ENCODE measurements around the gene ANK3. TPM values are rescaled to one million over a fixed set of nuclear protein-coding genes. Genes with fewer than 3 reads are reported as not detected.

The ANK3 gene
- total RNA-seq, 2 experiments from 2014 or later: 15.0 to 19.1 TPM

DNA sequence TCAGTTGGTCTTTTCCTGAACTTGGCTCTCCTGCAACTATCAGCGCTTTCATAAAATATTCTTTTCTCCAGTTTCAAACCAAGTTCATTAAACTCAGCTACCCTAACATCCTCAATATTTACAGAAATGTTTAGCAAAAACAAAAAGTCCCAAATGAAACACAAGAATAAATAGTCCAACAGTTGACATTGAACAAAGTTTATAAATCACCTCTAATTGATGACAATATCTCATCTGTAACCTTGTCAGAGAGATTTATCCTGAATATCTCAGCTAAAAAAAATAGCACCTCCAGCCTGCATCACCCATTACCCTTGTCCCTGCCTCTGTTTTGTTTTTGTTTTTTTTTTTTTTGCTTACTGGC is 76.1 kb downstream of the ANK3 start:
- DNase-seq: no peak
- Mint-ChIP-seq H3K4me1 (peaks cover 16% of the 10 kb centered on the region), H3K27ac (no peak overlapping the region), H3K9me3 (no peaks in the 10 kb centered on the region), H3K36me3 (ENCODE audit: low read depth) (no peaks in the 10 kb centered on the region), H3K4me3 (no peak overlapping the region), H3K27me3 (no peaks in the 10 kb centered on the region)
- POLR2A ChIA-PET: no interaction called here
- CTCF ChIA-PET: no interaction called here

DNA sequence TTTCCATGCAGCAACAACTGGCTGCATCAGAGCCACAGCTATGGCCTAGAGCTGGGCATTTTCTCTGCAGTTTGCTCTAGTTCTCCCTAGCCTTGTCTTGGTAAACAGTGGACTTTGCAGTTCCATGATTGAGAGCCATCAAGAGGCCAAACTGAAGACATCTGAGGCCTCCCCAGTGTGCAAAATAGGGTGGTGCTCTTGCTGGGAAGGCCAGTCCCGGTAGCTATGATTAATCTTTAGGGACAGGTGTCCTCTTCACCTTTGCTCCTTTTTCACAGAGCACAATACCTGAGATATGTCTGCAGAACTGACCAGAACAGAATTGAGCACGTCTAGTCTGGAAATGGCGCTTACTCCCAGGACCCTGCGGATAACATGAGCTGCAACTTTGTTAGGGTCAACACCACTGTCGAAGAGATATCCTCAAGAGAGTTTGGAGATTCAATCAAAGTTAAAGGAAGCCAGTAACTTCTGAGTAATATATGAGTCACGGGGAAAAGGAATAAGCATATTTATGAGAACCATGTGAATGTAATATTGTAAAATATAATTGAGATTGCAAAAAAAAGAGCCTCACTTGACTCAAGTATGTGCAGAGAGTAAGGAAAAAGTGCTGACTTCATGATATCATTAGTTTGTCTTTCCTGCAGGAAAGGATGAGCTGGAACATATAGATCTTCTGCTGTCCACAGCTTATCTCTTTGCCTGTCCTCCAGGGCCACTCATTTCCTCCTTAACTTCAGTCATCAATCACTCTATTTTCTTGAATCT is 76.7 kb downstream of the ANK3 start:
- no peaks in the 10 kb centered on the region for H3K9me3 Mint-ChIP-seq
- no peak overlapping the region for H3K4me3 Mint-ChIP-seq
- H3K27me3 Mint-ChIP-seq: no peaks in the 10 kb centered on the region
- DNase-seq: no peak
- H3K36me3 Mint-ChIP-seq (ENCODE audit: low read depth): no peaks in the 10 kb centered on the region
- CTCF ChIA-PET: no interaction called here
- POLR2A ChIA-PET: no interaction called here
- H3K4me1 Mint-ChIP-seq: peaks cover 16% of the 10 kb centered on the region
- no peak overlapping the region for H3K27ac Mint-ChIP-seq

DNA sequence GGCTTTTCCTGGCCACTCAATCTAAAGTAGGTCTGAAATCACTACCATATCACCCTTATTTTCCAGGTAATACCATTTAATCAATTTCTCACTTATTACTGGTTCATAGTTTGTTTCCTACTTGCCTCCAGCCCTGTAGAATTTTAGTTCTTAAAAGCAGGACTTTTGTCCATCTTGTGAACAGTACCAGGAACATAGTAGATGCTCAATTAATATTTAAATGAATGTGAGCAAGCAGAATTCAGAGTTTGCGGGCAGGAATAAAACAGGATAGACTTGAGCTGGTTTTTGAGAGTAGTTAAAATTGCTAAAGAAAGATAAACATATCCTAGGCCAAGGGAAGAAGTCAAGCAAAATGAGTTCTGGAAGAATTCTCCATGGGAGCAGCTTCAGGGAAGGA is 77.9 kb downstream of the ANK3 start:
- Mint-ChIP-seq H3K36me3 (ENCODE audit: low read depth) (no peaks in the 10 kb centered on the region), H3K27me3 (no peaks in the 10 kb centered on the region), H3K9me3 (no peaks in the 10 kb centered on the region), H3K4me3 (no peak overlapping the region), H3K27ac (no peak overlapping the region), H3K4me1 (peaks cover 16% of the 10 kb centered on the region)
- DNase-seq: no peak
- ChIA-PET CTCF (no interaction called here), POLR2A (no interaction called here)

DNA sequence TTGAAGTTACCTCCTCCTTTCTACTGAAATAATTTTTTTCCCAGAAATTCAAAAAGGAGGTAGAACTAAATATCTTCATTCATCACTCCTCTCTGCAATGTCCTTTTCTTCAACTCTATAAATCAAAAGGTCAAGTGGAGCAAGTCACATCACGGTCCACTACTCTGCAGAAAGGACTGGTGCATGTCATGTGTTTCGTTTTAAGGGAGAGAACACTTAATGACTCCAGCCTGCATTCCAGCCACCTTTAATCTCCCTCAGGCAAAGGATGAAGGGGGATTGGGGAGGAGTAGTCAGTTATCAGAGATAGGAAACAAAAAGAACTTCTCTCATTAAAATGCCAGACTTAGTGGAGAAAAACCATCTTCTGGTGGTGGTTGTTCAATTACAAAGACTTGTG is 78.9 kb downstream of the ANK3 start:
- no peak overlapping the region for H3K27ac Mint-ChIP-seq
- DNase-seq: no peak
- ChIA-PET POLR2A (no interaction called here), CTCF (no interaction called here)
- no peak overlapping the region for H3K4me3 Mint-ChIP-seq
- H3K9me3 Mint-ChIP-seq: no peaks in the 10 kb centered on the region
- no peaks in the 10 kb centered on the region for H3K36me3 Mint-ChIP-seq (ENCODE audit: low read depth)
- peaks cover 16% of the 10 kb centered on the region for H3K4me1 Mint-ChIP-seq
- no peaks in the 10 kb centered on the region for H3K27me3 Mint-ChIP-seq

DNA sequence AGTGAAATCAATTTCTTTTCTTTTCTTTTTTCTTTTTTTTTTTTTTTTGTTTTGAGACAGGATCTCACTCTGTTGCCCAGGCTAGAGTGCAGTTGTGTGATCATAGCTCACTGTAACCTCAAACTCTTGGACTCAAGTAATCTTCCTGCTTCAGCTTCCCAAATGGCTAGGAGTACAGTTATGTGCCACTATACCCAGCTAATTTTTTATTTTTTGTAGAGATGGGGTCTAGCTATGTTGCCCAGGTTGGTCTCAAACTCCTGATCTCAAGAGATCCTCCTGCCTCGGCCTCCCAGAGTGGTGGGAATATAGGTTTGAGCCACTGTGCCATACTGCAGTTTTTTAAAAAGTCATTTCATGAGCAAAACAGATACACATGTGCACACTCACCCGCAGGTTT is 79.8 kb downstream of the ANK3 start:
- Mint-ChIP-seq H3K4me3 (no peak overlapping the region), H3K9me3 (no peaks in the 10 kb centered on the region), H3K36me3 (ENCODE audit: low read depth) (no peaks in the 10 kb centered on the region), H3K4me1 (peaks cover 15% of the 10 kb centered on the region), H3K27me3 (no peaks in the 10 kb centered on the region), H3K27ac (no peak overlapping the region)
- no peak for DNase-seq
- ChIA-PET POLR2A (no interaction called here), CTCF (no interaction called here)

DNA sequence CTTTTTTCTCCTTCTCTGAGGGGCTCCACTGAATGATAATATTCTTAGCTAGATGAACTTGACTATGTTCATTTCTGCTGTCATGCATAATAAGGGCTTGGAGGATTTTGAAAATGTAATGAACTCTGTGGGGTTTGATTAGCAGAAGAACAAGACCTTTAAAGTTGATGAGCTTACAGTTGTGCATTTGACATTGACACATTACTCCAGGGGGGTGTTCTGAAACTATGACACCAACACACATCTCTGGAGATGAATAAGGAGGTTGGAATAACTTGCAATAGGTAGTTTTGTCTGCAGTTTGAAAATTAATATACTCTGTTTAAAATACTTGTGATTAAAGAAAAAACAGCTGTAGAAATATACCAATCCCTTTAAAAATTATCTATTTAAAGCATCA is 80.3 kb downstream of the ANK3 start:
- POLR2A ChIA-PET: no interaction called here
- Mint-ChIP-seq H3K27ac (no peak overlapping the region), H3K27me3 (no peaks in the 10 kb centered on the region), H3K9me3 (no peaks in the 10 kb centered on the region), H3K4me1 (peaks cover 9% of the 10 kb centered on the region), H3K36me3 (ENCODE audit: low read depth) (no peaks in the 10 kb centered on the region), H3K4me3 (no peak overlapping the region)
- CTCF ChIA-PET: no interaction called here
- DNase-seq: no peak

DNA sequence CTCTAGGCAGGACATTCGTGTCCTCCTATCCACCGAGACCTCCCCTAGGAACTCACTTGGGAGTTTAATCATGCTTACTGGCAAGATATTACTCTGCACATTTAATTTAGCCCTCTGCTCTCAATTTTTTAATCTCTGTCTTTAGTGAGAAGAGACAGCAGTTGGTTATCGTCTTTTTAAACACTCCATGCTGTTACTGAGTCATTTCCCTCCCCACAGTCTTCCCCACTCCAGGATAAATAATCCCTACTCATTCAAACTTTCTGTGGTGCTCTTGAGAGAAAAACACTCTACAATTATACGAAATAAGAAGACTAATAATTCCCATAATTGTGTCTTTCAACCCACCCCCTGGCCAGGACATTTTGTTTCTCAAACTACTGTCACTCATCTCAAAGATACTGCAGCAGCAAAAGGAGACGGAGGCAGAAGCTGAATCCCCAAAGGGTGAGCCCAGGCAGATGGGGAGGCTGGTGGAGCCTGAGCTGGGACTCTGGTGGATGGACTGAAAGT is 84.2 kb downstream of the ANK3 start:
- no peak for DNase-seq
- Mint-ChIP-seq H3K4me1 (no peaks in the 10 kb centered on the region), H3K4me3 (no peak overlapping the region), H3K36me3 (ENCODE audit: low read depth) (no peaks in the 10 kb centered on the region), H3K9me3 (no peaks in the 10 kb centered on the region), H3K27ac (no peak overlapping the region), H3K27me3 (no peaks in the 10 kb centered on the region)
- POLR2A ChIA-PET: no interaction called here
- CTCF ChIA-PET: no interaction called here

DNA sequence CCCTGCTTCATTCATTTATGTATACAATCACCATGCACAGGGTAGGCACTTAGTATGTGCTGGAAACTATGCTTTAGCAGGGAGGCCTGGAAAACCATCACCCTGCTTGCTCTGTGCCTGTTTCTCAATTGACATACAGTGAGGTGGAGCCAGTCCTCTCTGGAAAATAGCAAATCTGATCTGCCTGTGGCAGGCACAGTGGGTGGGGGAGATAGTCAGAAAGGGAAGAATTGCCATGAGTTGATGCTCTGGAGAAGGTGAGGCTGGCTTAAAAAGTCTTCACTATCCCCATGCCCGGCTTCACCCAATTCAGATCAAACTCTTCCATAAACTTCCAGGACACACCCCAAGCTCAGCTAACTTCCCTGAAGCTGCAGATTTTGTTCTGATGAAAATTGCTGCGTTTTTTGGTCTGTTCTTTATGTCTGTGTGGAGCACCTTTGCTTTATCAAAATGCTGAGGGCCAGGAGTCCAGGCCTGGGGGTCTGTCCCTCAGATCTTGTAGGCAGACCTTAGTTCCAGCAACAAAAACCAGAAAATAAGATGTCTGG is 84.8 kb downstream of the ANK3 start:
- no peak overlapping the region for H3K27ac Mint-ChIP-seq
- ChIA-PET POLR2A (no interaction called here), CTCF (no interaction called here)
- DNase-seq: no peak
- H3K27me3 Mint-ChIP-seq: no peaks in the 10 kb centered on the region
- no peaks in the 10 kb centered on the region for H3K4me1 Mint-ChIP-seq
- H3K4me3 Mint-ChIP-seq: no peak overlapping the region
- H3K9me3 Mint-ChIP-seq: no peaks in the 10 kb centered on the region
- no peaks in the 10 kb centered on the region for H3K36me3 Mint-ChIP-seq (ENCODE audit: low read depth)

DNA sequence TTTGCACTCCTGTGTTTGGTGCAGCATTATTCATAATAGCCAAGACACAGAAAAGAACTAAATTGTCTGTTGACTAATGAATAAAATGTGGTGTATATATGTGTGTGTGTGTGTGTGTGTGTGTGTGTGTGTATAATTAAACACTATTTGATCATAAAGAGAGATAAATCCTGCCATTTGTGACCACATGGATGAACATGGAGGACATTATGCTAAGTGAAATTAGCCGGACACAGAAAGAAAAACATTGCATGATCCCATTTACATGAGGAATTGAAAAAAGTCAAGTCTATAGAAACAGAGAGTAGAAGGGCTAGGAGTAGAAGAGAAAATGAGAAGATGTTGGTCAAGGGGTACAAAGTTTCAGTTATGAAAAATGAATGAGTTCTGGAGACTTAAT is 85.9 kb downstream of the ANK3 start:
- H3K27ac Mint-ChIP-seq: no peak overlapping the region
- no peak overlapping the region for H3K4me3 Mint-ChIP-seq
- no peaks in the 10 kb centered on the region for H3K9me3 Mint-ChIP-seq
- POLR2A ChIA-PET: no interaction called here
- DNase-seq: no peak
- CTCF ChIA-PET: no interaction called here
- no peaks in the 10 kb centered on the region for H3K27me3 Mint-ChIP-seq
- no peaks in the 10 kb centered on the region for H3K4me1 Mint-ChIP-seq
- no peaks in the 10 kb centered on the region for H3K36me3 Mint-ChIP-seq (ENCODE audit: low read depth)

DNA sequence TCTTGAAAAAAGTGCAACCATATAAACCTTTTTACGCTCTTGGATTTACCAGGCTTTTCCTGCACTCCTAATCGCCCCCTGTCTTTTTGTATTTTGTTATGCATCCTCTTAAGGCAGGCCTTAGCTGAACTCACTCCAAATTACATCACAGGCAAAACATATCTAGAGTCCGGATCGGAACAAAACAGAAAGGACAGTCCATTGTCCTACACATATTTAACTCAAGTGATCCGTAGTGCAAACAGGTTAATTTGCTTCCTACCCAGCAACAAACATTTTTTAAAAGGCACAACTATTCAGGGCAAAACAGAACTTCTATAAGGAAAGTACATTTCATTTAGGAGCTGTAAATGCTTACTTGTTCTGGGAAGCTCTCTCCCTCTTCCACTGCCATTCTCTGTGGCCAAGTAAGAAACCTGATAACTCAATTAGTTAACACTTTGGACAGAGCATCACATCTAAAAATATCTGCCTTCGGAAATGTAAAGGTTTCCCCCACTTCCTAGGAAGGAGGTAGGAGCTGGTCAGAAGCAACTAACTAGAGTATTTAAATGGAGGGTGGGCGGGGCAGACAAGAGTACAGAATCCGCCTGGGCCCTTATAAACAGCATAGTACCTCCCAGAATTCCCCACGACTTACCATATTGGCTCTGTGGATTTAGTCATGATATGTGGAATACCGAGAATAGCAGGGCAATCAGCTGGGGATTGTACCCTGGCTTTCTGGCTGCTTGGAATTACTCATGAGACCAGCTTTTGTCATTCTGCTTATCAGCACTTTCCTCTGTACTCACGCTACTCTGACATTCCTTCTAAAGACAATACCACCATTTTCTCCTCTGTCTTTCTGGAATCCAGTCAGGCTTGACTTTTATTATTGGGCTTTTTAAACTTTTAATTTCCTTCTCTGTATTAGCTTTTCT is 89.5 kb downstream of the ANK3 start:
- Mint-ChIP-seq H3K4me3 (no peak overlapping the region), H3K9me3 (no peaks in the 10 kb centered on the region), H3K36me3 (ENCODE audit: low read depth) (no peaks in the 10 kb centered on the region), H3K27ac (no peak overlapping the region), H3K27me3 (no peaks in the 10 kb centered on the region), H3K4me1 (no peaks in the 10 kb centered on the region)
- ChIA-PET CTCF (interaction anchor here (0.5 to 1.0 kb wide), 2 partner anchors 36 to 781 kb away, joined by 3 to 4 read pairs; no protein-coding TSS in a partner anchor), POLR2A (no interaction called here)
- no peak for DNase-seq

DNA sequence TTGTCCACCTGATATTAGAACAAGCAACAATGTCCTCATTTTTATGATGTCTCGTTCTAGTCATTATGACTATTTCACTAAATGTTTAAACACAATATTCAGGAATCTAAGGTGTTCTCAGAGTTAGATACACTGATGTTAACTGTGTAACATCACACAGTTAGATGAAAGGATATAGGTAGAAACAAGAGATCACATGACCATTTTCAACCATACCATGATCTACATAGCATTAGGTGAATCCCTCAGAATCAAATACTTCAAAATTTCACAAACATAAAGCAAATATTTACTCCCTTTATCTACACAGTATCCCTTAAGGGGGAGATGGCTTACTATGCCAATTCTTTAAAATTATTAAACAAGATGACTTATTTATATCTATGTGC is 90.3 kb downstream of the ANK3 start:
- Mint-ChIP-seq H3K27ac (no peak overlapping the region), H3K9me3 (no peaks in the 10 kb centered on the region), H3K4me3 (no peak overlapping the region), H3K27me3 (no peaks in the 10 kb centered on the region), H3K4me1 (no peaks in the 10 kb centered on the region), H3K36me3 (ENCODE audit: low read depth) (no peaks in the 10 kb centered on the region)
- CTCF ChIA-PET: no interaction called here
- no peak for DNase-seq
- POLR2A ChIA-PET: no interaction called here

DNA sequence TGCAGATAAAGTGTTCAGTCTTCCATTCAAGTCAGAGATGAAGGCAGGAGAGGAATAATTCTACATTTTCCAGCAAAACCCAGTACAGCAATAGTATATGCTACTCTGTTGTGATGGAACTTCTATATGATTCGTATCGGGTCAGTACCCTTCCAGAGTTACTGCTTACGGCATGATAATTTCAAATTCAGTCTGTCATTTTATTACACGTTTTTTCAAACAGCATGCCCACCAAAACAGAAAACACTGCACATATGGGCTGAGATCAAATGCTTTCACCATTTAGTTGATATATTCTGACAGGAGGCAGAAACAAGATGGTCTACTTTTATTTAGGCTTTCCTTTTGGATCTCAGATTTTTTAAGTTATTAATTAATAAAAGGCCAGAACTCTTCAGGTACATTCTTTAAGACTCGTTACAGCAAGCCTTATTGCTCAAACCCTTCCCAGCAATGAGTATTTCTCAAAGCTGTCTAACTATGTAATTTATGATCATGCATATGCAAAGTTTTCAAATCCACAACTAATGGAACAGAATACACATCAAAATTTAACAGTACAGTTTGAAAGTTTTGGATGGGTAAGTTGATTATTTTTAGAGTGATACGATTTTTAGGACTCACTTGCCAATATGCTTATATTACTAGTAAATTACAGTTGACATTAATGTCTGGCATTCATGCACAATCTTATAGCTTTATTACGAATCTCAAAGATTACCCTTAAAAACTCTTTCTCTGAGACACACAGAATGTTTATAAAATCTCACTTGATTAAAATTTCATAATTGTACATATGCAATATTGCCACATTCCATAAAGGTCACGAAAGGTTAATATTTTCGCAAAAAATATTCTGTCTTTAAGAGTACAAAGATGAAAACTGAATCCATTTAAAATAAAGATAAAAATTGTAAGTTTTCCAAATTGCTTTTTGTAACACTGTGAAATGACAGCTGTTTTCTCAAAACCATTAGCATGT is 91.0 kb downstream of the ANK3 start:
- DNase-seq: no peak
- H3K4me1 Mint-ChIP-seq: no peaks in the 10 kb centered on the region
- POLR2A ChIA-PET: no interaction called here
- H3K9me3 Mint-ChIP-seq: no peaks in the 10 kb centered on the region
- H3K36me3 Mint-ChIP-seq (ENCODE audit: low read depth): no peaks in the 10 kb centered on the region
- no peak overlapping the region for H3K27ac Mint-ChIP-seq
- CTCF ChIA-PET: no interaction called here
- no peak overlapping the region for H3K4me3 Mint-ChIP-seq
- H3K27me3 Mint-ChIP-seq: no peaks in the 10 kb centered on the region

DNA sequence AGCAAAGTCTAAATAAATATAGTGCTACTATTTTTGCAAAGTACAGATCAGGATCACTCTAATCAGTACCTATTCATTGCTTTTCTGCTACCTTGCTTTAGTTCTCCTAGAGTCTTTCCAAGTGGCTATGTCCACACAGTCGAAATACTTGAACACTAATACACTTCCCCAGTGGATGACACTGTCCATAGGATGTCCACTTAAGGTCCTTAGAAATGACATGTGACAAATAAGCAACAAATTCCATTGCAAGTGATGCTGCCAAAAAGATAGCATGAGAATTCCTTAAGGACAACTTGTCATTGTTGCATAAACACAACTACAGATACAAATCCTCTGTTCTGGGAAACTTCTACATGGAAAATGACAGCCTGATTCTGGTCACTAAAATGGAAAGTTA is 93.6 kb downstream of the ANK3 start:
- H3K4me1 Mint-ChIP-seq: no peaks in the 10 kb centered on the region
- no peaks in the 10 kb centered on the region for H3K36me3 Mint-ChIP-seq (ENCODE audit: low read depth)
- no peak overlapping the region for H3K4me3 Mint-ChIP-seq
- no peak overlapping the region for H3K27ac Mint-ChIP-seq
- H3K27me3 Mint-ChIP-seq: no peaks in the 10 kb centered on the region
- no peaks in the 10 kb centered on the region for H3K9me3 Mint-ChIP-seq
- DNase-seq: no peak
- ChIA-PET POLR2A (no interaction called here), CTCF (interaction anchor here (0.6 kb wide), 1 partner anchor 24 kb away, joined by 3 read pairs; no protein-coding TSS in a partner anchor)

Data from activated CD4-positive, alpha-beta memory T cell treated with anti-CD3 and anti-CD28 coated beads, Interleukin-2, amount 10 ng/mL, durations not matched to agents 7 days and 5 days (primary cell).